ENCODE results near the gene FCHO2.

DNA sequence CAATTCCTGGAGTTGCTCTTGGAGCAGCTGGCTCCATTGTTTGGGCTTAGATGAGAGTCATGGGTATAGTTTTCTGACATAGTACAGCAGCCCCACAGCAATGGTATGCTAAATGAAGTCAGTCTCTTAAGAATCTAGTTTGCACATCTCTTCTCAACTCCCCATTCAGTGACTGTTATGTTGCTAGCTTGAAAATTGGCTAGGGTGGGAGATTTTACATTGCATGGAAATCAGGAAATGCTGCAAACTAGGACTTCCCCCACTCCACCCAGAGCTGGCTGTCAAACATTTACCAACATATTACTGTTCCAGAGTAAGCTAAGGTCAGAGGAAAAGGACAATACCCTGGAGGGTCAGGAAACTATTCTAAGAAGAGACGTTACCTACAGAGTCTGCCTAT is 17.6 kb upstream of the FCHO2 start:
- TF ChIP-seq, protein P1, sequence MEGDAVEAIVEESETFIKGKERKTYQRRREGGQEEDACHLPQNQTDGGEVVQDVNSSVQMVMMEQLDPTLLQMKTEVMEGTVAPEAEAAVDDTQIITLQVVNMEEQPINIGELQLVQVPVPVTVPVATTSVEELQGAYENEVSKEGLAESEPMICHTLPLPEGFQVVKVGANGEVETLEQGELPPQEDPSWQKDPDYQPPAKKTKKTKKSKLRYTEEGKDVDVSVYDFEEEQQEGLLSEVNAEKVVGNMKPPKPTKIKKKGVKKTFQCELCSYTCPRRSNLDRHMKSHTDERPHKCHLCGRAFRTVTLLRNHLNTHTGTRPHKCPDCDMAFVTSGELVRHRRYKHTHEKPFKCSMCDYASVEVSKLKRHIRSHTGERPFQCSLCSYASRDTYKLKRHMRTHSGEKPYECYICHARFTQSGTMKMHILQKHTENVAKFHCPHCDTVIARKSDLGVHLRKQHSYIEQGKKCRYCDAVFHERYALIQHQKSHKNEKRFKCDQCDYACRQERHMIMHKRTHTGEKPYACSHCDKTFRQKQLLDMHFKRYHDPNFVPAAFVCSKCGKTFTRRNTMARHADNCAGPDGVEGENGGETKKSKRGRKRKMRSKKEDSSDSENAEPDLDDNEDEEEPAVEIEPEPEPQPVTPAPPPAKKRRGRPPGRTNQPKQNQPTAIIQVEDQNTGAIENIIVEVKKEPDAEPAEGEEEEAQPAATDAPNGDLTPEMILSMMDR (IDR thresholded peaks at IDR 0.05; ENCODE audit: low read length): no peak
- TF ChIP-seq EZH2 (IDR thresholded peaks at IDR 0.05; ENCODE audit: borderline replicate concordance, low read length): no peak
